ENCODE results near the gene PRPF38A.
A peak's percentile ranks its signal among the peaks of the same experiment; 100 is the strongest.
"Not testable (repeated sequence)": the region's sequence is repeated elsewhere in the genome, so short reads cannot be mapped to it uniquely, and the experiment has no call there.

Gene PRPF38A

GRCh38 chr1:52404116-52404974 lies at the start of gene PRPF38A, which contains the start of gene ORC1:
PRPF38A (plus strand) TSS chr1:52404602; CDS start chr1:52404750, 148 bp downstream.
ORC1 (minus strand) TSS chr1:52404423; CDS start chr1:52402223, 2,200 bp downstream.
- peak; percentile 92 to 97 for DNase-seq (ENCODE audit: low read depth in 2 of 2, low spot score in 1 of 2)

DNA sequence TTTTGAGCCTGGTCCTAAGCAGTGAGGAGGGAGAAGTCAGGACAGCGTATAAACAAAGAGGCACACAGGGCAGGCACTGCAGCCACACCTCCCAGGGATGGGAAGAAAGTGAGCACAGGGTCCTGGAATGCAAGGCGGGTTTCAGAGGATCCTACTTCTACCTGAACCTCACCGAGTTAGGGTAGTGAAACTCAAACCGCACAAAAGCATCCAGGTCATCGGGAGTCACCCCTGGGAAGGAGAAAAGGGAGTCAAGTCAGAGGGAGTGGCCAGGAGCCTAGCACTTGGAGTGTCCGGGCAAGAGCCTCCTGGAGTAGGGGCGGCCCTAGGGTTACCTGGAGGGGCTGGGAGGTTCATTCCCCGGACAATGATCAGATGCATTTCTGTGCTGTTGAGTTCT lies 49.0 kb upstream of the PRPF38A start:
- DNase-seq (ENCODE audit: low read depth in 2 of 2, low spot score in 1 of 2) = no peak

- DNase-seq (ENCODE audit: low read depth in 2 of 2, low spot score in 1 of 2) = no peak
These were observed 48.4 kb upstream of the PRPF38A start for GRCh38 chr1:52355847-52356505.

DNA sequence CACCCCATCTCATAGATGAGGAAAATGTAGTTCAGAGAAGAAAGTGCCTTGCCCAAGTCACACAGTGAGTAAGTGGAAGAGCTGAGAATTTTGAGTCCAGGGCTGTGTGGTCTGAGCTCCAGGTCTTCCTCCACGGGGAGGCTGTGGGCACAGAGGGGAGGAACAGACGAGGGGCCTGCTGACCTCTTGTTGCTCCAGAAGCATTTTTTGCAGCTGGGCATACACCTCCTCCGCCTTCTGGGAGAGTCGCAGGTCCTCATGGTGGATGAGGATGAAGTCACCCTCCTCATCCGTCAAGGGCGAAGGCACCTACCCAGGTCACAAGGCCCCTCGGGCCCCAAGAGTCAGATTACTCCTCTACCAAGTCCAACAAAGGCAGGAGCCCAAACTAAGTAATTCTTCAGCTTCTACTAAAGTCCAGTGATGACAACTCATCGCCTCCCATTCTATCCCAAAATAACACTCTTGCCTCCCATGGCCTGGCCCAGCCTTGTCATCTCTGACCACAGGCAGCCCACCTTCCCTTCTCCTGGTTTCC lies 47.5 kb upstream of the PRPF38A start:
- DNase-seq (ENCODE audit: low read depth in 2 of 2, low spot score in 1 of 2) = no peak

GRCh38 chr1:52357397-52357796 lies 47.0 kb upstream of the PRPF38A start:
- no peak for DNase-seq (ENCODE audit: low read depth in 2 of 2, low spot score in 1 of 2)

- no peak for DNase-seq (ENCODE audit: low read depth in 2 of 2, low spot score in 1 of 2)
These were observed 45.4 kb upstream of the PRPF38A start for GRCh38 chr1:52358851-52359497.

GRCh38 chr1:52359676-52360594 lies 44.5 kb upstream of the PRPF38A start:
- no peak for DNase-seq (ENCODE audit: low read depth in 2 of 2, low spot score in 1 of 2)

DNA sequence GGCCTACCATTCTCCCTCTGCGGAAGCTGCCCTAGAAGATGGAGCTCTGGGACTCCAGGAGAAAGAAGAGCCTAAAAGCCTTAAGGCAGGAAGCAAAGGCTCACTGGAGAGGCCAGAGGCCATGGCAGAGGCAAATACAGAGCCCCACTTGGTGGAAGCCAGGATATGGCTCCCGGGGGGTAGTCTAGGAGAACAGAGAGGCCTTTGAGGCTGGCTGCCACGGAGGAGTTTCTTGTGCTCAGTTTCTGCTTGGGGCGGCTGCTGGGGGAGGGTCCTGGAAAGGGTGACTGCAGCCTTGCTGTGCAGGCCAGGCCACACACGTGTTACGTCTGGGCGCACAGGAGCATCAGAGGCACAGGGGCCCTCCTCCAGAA lies 43.8 kb upstream of the PRPF38A start:
- DNase-seq (ENCODE audit: low read depth in 2 of 2, low spot score in 1 of 2) = no peak

- no peak for DNase-seq (ENCODE audit: low read depth in 2 of 2, low spot score in 1 of 2)
These were observed 40.1 kb upstream of the PRPF38A start for GRCh38 chr1:52364235-52364839.

DNA sequence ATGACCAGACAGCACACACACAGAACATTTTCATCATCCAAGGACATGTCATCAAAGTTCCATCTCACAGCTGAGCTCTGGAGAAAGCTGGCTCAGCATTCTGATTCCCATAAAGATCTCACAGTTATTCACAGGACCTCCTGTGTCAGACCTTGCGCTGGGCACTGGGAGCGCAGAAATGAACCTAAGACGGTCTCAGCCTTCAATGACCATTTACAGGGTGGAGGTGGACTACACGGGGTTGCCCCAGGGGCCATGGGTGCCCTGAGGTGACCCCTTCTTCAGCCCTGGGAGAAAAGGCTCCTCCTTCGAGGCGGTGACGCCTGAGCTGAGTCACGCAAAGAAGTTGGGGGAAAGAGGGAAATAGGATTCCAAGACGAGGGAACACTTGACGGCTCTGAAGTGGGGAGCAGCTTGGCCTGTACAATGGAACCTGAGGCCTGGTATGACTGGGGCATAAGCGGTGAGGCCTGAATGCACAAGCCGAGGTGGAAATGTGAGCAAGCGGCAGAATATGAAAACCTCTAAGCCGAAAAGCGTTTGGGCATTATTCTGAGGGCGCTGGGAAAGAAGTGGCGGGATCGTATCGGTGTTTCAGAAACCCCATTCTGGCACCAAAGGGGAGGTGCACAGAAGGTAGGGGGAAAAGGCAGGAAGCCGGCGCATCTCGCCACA lies 39.2 kb upstream of the PRPF38A start:
- DNase-seq (ENCODE audit: low read depth in 2 of 2, low spot score in 1 of 2) = no peak

GRCh38 chr1:52365746-52366516 lies 38.5 kb upstream of the PRPF38A start, which contains the start of gene CC2D1B:
CC2D1B (minus strand) TSS chr1:52366205; CDS start chr1:52364620, 1,585 bp downstream.
- DNase-seq (ENCODE audit: low read depth in 2 of 2, low spot score in 1 of 2) = peak; percentile 93 to 98

- DNase-seq (ENCODE audit: low read depth in 2 of 2, low spot score in 1 of 2) = no peak
These were observed 37.9 kb upstream of the PRPF38A start for GRCh38 chr1:52366517-52366827.

DNA sequence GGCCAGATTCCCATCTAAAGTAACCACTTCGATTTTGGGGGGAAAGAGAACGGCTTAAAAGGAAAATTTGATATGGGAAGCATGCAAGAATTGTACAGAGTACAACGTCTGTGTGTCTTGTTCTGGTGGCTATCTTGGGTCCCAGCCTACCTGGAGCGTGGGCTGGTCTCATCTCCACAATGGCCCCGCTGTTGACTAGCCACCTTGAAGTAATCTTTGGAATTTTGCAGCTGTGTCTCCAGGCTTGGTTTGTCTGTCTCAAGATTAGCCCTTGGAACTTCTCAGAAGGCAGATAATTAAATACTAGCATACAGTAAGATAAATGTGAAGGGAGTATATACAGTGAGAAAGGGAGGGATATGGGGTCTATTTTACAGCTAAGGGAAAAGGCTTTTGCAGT lies 37.1 kb upstream of the PRPF38A start:
- no peak for DNase-seq (ENCODE audit: low read depth in 2 of 2, low spot score in 1 of 2)

GRCh38 chr1:52368383-52369172 lies 35.8 kb upstream of the PRPF38A start:
- DNase-seq (ENCODE audit: low read depth in 2 of 2, low spot score in 1 of 2) = peak; percentile 12 to 15

GRCh38 chr1:52369851-52370250 lies 34.6 kb upstream of the PRPF38A start:
- DNase-seq (ENCODE audit: low read depth in 2 of 2, low spot score in 1 of 2) = not testable (repeated sequence)

GRCh38 chr1:52385376-52385775 lies 19.0 kb upstream of the PRPF38A start:
- no peak for DNase-seq (ENCODE audit: low read depth in 2 of 2, low spot score in 1 of 2)

DNA sequence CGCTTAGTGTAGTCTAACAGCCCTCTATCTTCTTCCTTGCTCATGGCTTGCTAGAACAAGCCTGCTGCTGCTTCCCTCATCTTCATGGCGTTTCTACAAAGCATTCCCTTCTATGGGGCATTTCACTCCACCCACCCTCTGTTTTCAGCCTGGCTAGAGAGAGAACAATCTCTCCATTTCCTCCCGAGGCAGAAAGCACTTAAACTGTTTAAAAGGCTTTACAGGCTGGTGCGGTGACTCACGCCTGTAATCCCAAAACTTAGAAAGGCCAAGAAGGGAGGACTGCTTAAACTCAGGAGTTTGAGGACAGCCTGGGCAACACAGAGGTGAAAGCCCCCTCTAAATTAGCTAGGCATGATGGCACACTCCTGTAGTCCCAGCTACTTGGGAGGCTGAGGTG lies 17.9 kb upstream of the PRPF38A start:
- no peak for DNase-seq (ENCODE audit: low read depth in 2 of 2, low spot score in 1 of 2)

DNA sequence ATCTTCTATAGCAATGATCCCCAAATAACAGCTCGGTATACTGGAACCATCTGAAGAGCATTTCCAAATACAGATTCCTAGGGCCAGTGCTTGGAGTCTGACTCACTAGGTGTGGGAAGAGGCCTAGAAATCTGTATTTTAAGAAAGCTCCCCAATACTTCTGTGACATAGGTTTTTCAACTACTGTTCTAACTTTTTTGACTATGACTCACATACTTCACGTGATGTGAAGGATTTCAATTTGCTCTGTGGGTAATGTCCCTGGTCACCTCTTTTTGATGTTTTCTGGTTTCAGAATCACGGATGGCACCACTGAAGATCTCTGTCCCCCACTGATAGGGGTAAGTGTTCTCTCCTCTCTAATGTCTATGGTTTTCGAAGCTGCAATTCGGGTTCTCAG lies 11.2 kb upstream of the PRPF38A start:
- no peak for DNase-seq (ENCODE audit: low read depth in 2 of 2, low spot score in 1 of 2)
